ENCODE measurements around the gene GRK6.

DNA sequence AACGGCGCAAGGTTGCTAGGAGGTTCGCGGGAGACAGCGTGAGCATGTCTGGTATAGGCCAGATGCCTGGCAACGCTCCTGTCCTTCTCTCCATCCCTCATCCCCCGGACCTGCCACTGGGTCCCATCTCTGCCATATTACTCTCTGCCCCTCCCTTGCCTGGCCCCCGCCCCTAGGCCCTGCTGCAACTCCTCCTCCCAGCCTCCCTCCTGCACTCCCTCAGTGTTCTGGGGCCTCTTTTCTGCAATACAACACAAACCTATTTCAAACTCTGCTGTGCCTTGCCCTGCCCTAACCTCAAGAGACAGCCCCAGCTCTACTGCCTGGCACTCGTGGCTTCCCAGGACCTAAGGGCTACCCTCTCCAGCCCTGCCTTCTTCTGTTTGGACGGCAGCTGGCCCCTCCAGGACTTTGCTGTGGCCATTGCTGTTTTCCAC, 55.9 kb downstream of the GRK6 start:
- TF ChIP-seq, protein P1, sequence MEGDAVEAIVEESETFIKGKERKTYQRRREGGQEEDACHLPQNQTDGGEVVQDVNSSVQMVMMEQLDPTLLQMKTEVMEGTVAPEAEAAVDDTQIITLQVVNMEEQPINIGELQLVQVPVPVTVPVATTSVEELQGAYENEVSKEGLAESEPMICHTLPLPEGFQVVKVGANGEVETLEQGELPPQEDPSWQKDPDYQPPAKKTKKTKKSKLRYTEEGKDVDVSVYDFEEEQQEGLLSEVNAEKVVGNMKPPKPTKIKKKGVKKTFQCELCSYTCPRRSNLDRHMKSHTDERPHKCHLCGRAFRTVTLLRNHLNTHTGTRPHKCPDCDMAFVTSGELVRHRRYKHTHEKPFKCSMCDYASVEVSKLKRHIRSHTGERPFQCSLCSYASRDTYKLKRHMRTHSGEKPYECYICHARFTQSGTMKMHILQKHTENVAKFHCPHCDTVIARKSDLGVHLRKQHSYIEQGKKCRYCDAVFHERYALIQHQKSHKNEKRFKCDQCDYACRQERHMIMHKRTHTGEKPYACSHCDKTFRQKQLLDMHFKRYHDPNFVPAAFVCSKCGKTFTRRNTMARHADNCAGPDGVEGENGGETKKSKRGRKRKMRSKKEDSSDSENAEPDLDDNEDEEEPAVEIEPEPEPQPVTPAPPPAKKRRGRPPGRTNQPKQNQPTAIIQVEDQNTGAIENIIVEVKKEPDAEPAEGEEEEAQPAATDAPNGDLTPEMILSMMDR (IDR thresholded peaks at IDR 0.05): no peak
- TF ChIP-seq POLR2AphosphoS5 (IDR thresholded peaks at IDR 0.05) (no peak), POLR2A (IDR thresholded peaks at IDR 0.05; ENCODE audit: low read depth) (no peak)
